Motor neuron (in vitro differentiated cells): ENCODE data around the gene THADA. TPM values are rescaled to one million over a fixed set of nuclear protein-coding genes. Genes with fewer than 3 reads are reported as not detected.

ENCODE experiments used
- ATAC-seq, 8 experiments: fragments of 200-7000 bp; cut with Tn5 transposase; replicated peaks in 6 of 8; 2 replicates each; pipeline ENCODE4 v1.8.0; 2021; ENCODE audit warnings: mild to moderate bottlenecking in 8 of 8, moderate library complexity in 8 of 8
- H3K27ac ChIP-seq, 2 donors: fragments of 250-450 bp; sonication (Bioruptor Pico); 2 replicates each; pipeline ENCODE4 v1.9.0; 2021; ENCODE audit warnings: antibody characterized with exemption in 2 of 2, mild to moderate bottlenecking in 2 of 2, moderate library complexity in 1 of 2
- H3K4me1 ChIP-seq, 2 donors: fragments of 250-450 bp; sonication (Bioruptor Pico); replicated peaks in 1 of 2; 2 replicates each; pipeline ENCODE4 v1.6.1; 2021; ENCODE audit warnings: antibody characterized with exemption in 2 of 2, mild to moderate bottlenecking in 2 of 2, moderate library complexity in 1 of 2
- H3K4me3 ChIP-seq, 5 donors: fragments of 250-450 bp; sonication (Bioruptor Pico); 2 replicates each; pipeline ENCODE4 v1.9.0; 2021; ENCODE audit warnings: antibody characterized with exemption in 5 of 5, mild to moderate bottlenecking in 5 of 5, moderate library complexity in 4 of 5
- WGBS, 10 experiments: fragments of 450-650 bp; shearing (Covaris generic); methylation state at CpG; one replicate each; pipeline ENCODE4 v1.0.0; 2022; 5-methylcytosine and 5-hydroxymethylcytosine counted together
- in situ Hi-C, 9 experiments: fragments of 400-800 bp; cut with MboI; loops; one replicate each; pipeline ENCODE4 v1.15.0; 2021; ENCODE audit warnings: low sequenced_read_pairs in 9 of 9, low pct_unique_long_range_greater_than_20kb in 2 of 9; ENCODE audit not compliant: unreplicated experiment in 9 of 9
- total RNA-seq, 8 experiments: library from RNA; unstranded; fragments of 300-600 nt; gene quantifications; 2 replicates each; pipeline versions ENCODE4 v1.2.3 to v1.2.4, GENCODE V29; 2022

Gene THADA
- total RNA-seq, 8 experiments from 2014 or later = 10.4 to 33.6 (median 15.9) TPM

DNA sequence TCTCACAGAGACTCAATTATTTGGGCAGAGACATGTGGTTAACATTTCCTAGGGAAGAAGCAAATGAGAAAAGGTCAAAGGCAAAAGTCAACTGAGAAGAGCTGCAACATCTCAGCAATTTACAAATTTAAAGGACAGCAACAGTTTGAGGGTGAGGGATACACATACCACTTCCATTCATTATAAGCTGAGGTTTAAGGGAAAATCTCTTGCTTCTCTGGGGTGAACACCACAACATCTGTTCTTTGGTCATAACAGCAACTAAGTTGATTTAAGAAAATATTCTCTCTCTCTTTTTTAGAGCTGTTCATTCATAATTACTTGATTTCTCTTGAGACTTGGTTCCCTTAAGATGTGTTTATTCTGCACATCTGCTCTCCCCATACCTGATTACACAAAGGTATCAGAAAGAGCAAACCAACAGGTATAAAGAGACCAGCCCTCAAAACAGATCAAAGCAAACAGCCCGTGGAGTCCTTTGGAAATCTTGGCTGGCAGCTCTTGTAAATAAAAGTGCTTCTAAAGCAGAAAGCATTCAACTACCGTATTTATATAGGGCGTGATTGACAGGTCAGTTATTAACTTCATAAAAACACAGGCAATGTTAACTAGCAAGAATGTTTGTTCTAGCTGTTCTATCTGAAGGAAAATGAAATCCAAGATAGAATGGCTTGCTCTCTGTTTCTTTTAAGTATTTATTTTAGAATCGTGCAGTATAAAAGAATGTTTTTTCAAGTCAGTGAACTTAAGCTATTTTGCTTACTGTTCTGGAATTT is 132.8 kb downstream of the THADA start:
- in situ Hi-C loops = no loop called here
- WGBS, 10 experiments = 40 to 86% (median 76%) methylated on average over 1 to 4 of the region's 4 CpGs; no CpG with 5 or more reads in 2 of the 10 experiments
- Histone ChIP-seq H3K4me3 (no peak overlapping the region), H3K27ac (no peak overlapping the region), H3K4me1 (no peaks in the 10 kb centered on the region)
- peak in 1 of 8 experiments; percentile 43 for ATAC-seq

DNA sequence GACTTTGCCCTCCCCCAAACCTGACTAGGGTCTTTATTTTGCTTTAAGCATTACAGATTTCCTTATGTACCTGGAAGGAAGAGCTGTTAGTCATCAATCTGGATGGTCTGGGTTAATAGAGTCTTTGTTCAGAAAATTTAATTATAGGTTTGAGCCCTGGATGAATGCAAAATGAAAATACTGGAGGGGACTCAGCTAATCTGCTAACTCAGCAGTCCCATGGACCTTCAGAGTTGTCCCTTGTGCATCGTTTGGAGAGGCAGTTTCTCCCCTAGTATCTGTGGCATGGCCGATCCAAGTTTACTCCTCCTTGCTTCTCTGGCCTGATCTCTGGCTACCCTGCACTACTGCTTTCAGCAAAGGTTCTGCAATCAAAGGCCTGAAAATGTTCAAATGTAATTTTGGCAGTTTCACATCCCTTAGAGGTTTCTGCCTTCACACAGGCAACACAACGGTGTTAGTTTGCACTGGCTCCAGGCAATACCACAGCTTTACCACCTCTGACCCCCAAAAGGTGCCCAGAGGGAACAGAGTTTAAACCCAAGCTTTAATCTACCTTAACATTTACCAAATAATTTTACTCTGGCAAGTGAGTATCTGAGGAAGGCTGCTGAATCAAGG is 134.3 kb downstream of the THADA start:
- H3K4me1 ChIP-seq = no peaks in the 10 kb centered on the region
- no peak overlapping the region for H3K27ac ChIP-seq
- WGBS, 10 experiments = 67 to 100% (median 74%) methylated on average over 1 to 3 of the region's 3 CpGs; no CpG with 5 or more reads in 2 of the 10 experiments
- no peak for ATAC-seq
- in situ Hi-C loops = no loop called here
- no peak overlapping the region for H3K4me3 ChIP-seq

DNA sequence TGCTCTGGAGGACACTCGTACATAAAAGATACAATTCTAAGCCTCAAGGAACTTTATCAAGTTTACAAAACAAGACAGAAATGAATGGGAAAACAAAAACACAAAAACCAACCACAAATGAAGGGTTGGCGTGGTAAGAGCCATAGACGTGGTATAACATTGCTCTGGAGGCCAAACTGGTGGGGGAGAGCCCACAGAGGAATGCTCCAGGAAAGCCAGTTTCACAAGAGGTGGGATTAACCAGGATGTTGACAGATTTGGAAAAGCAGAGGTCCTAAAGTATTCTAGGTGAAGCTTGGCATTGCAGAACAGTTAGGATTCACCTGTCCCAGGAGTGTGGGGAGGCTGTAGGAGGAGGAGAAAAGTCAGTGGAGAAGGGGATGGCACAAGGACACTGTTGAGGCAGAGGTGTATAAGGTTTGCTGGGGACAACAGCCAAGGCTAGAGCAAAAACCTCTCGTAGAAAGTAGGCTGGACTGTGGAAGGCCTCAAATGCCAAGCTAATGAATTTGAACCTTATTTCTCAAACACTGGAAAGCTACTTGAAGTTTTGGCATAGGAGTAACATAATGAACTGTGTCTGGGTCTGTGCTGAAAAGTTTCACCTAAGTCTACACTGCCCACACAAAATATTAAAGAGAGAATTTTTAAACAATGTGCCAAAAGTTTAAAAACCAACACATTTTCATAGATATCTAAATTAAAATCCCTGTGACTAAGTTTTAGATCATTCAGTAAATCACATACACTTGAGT is 135.1 kb downstream of the THADA start:
- ATAC-seq = no peak
- in situ Hi-C loops = no loop called here

DNA sequence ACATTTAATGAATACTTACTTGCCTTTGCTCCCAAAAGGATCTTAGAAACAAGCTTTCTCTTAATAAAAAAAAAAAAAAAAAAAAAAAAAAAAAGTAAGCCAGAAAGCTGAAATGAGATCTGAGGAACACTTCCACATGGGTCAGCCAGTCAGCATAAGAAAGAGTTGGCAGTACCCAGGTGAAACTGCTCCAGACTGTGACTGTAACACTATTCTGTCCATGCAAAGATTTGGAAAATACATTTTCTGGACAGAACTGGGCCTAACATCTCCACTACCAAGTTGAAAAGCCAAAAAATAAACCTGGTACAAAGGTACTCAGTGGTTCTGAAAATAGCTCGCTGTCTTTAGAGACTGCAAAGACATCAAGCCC is 135.7 kb downstream of the THADA start:
- ATAC-seq = no peak
- Histone ChIP-seq H3K4me3 (no peak overlapping the region), H3K4me1 (no peaks in the 10 kb centered on the region), H3K27ac (no peak overlapping the region)
- 86 to 100% (median 100%) methylated on average over 1 of the region's 1 CpG; no CpG with 5 or more reads in 5 of the 10 experiments for WGBS, 10 experiments
- in situ Hi-C loops = no loop called here

More for the DNA sequence above, 135.1 kb downstream of the THADA start:
- WGBS, 10 experiments = 60 to 100% (median 83%) methylated on average over 1 to 3 of the region's 4 CpGs; no CpG with 5 or more reads in 1 of the 10 experiments
- Histone ChIP-seq H3K4me3 (no peak overlapping the region), H3K27ac (no peak overlapping the region), H3K4me1 (no peaks in the 10 kb centered on the region)

DNA sequence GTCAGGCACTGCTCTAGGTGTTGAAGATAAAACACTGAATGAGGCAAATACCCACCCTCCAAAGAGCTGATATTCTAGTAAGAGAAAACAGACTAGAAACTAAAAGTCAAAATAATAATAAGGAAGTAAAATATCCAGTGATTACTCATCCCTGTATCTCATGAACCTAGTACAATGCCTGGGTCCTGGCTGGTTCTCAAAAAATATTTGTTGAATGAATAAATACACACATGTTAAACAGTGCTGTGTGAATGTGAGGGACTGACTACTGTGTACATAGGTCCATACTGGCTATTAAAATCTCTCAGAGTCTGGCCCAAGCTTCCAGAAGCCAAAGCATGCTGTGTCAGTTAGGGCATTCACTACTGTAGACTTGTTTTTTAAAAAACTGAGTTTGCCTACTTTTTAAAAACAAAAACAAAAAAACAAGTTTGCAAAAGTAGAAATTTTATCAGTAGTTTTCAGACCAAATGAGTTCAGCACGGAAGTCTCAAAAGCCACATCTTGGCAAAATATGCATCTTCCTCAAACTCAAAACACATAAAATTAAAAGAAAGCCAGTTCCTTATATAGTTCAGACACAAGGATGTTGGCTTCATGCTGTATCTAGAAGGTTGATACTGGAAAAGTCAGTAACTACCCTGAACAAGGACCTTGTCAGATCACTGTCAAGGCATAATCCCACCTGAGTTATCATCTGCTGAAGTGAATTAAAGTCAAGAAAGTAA is 136.2 kb downstream of the THADA start:
- ATAC-seq = peak in 1 of 8 experiments; percentile 22
- 38 to 100% (median 100%) methylated on average over 1 of the region's 1 CpG; no CpG with 5 or more reads in 5 of the 10 experiments for WGBS, 10 experiments
- Histone ChIP-seq H3K4me3 (no peak overlapping the region), H3K27ac (no peak overlapping the region), H3K4me1 (no peaks in the 10 kb centered on the region)
- in situ Hi-C loops = no loop called here

DNA sequence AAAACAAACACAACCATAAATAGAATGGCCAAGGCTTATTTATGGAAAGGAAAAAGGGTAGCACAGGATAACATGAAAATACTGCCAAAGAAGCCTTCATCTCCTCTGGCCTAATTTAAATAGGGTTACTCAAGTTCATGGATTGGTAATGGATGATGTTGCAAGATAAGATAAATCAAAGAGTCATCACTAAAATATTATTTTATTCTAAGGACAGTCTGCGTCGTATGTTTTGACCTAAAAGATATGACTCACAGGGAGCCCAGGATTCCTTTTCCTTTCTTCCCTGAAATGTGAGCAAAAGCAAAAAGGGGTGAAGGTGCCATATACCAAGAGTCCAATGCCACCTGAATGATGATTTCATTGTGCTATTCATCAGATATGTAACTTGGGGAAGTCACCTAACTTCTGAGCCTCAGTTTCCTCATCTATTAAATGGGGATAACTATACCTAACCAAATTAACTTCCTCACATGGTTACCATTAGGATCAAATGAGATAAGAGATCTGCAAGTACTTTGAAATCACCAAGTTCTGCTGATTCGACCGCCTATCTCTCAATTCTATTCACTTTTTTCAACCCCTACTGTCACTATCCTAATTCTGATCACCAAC is 137.7 kb downstream of the THADA start:
- ATAC-seq = peak in 2 of 8 experiments; percentile 33 to 39
- H3K4me3 ChIP-seq = no peak overlapping the region

DNA sequence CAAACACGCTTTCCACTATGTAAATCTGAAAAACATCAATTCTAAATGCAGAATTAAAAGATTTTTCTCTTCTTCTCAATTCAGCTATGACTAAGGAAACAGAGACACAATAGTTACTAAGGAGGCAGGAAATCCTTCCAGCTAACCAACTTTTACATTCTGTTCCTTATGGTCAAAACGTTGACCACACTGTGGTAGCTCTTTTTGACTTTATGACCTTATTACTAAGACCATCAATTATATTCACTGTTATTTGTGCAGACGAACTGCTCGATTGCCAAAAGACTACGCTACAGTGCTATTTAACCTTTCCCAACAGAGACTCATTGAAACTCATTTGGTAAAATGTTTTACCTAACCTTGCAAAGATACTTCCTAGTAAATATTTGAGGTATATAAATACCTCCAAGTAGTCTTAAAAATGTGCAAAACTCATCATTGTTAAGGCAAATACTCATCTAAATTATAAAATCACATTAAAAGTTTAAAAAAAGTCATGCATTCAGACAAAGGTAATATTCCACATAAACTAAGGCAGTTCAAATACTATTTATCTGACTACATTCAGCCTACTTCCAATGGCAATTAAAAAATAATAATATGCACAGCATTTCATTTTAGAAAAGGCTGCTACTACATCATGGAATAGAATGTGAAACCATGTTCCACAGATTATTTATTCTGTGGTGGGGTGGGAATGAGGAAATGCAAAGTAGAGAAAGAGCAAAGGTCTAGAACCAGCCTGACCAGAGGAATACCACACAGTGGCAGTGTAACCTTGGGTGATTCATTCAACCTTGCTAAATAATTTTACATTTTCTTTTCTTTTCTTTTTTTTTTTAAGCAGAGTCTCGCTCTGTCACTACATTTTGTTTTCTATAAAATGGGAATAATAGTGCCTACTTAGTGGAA is 139.9 kb downstream of the THADA start:
- Histone ChIP-seq H3K27ac (no peak overlapping the region), H3K4me3 (no peak overlapping the region), H3K4me1 (no peaks in the 10 kb centered on the region)
- WGBS, 10 experiments = 6 to 72% (median 59%) methylated on average over 3 to 6 of the region's 6 CpGs
- peak in 3 of 8 experiments; percentile 68 to 90 (median 87) for ATAC-seq
- in situ Hi-C loops = no loop called here

More for the DNA sequence above, 137.7 kb downstream of the THADA start:
- 41 to 100% (median 92%) methylated on average over 2 to 4 of the region's 4 CpGs for WGBS, 10 experiments
- in situ Hi-C loops = no loop called here
- no peaks in the 10 kb centered on the region for H3K4me1 ChIP-seq
- no peak overlapping the region for H3K27ac ChIP-seq

DNA sequence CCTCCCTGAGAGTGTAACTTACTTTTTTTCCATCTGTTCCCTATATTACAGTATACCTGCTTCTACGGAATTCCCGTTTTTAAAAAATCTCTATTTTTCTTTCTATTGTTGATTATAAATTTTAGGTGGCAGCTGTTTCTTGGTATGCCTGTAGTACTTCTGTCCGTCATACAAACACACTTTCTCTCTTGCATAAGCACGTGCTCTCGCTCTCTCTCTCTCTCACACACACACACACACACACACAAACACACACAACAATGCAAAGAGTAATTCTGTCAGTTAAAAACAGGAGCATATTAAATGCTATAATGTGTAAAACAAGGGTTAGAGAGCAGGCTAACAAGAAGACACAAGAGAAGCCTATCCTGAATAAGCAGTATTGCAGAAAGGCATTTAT is 140.5 kb downstream of the THADA start:
- H3K27ac ChIP-seq = no peak overlapping the region
- no peak for ATAC-seq
- WGBS, 10 experiments = 85 to 98% (median 90%) methylated on average over 3 to 5 of the region's 5 CpGs

DNA sequence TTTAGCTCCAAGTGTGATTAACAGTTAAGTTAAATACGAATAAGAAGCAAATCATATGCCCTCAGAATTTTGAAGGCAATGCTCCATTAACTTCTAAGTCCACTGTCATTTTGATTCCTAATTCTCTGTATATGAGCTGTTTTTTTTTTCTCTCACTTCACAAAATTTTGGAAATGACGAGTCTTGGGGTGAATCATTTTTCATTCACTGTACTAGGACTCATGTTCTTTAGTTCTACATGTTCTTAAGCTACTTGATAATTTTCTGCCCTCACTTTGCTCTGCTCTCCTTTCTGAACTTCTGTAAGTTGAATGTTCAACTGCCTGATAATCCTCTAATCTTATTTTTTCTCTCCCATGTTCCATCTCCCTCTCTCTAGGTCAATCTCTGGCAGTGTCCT is 141.0 kb downstream of the THADA start:
- WGBS, 10 experiments = 61 to 94% (median 86%) methylated on average over 1 to 2 of the region's 2 CpGs; no CpG with 5 or more reads in 1 of the 10 experiments
- in situ Hi-C loops = no loop called here
- no peak for ATAC-seq
- Histone ChIP-seq H3K27ac (no peak overlapping the region), H3K4me3 (no peak overlapping the region), H3K4me1 (no peaks in the 10 kb centered on the region)

More for the DNA sequence above, 140.5 kb downstream of the THADA start:
- Histone ChIP-seq H3K4me1 (no peaks in the 10 kb centered on the region), H3K4me3 (no peak overlapping the region)
- in situ Hi-C loops = no loop called here

DNA sequence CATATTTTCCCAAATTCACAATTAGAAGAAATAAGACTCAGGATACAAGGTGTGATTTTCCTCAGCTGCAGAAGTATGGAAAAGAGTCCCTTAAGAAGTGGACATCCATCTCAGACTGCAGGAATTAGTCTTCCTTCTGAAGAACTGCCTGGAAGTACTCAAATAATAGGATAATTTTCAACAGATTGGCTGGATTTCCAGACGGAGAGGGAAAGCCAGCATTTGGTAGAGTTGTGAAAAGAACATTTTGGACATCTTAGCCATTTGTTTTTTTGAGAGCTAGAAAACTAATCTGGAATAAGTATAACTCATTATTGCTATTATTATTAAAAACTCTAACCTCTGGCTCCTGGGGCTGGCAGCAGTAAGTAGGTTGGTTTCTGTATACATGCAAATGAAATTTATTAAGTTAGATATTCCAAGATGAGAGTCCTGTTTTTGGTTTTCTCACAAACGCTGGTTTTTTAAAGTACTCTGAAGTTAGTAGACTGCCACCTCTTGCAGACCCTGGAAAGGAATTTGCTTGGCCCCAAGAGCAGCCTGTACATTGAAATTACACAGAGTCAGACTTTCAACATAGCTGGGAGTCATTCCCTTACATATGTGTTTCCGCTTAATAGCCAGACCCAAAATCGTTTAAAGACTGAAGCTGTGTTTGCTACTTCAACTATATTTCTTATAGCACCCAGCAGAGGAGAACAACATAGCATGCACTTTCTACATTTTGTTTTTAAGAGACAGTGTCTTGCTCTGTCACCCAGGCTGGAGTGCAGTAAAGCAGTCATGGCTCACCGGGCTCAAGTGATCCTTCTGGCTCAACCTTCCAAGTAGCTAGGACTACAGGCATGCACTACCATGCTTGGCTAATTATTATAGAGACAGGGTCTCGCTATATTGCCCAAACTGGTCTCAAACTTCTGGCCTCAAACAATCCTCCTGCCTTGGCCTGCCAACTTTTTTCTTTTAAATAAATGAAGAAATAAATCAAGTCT is 142.4 kb downstream of the THADA start:
- in situ Hi-C loops = no loop called here

DNA sequence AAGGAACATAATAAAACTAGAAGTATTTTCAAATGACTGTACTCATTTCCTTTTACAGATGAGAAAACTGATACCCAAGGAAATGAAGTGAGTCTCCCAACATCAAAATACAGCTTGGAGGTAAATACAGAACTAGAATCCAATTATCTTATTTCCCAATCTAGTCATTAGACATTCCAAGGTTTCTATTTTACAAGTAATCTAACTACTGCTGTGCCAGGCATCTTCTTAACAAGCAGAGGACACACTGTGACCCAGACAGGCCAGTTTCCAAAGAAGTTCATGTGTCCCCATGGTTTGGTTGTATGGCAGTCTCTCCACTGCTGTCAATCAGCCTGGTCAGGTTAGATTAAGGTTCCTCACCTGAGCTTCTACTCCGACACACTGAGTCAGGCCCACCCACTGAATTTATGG is 143.5 kb downstream of the THADA start:
- H3K4me3 ChIP-seq = no peak overlapping the region
- H3K27ac ChIP-seq = no peak overlapping the region
- 75 to 100% (median 80%) methylated on average over 1 of the region's 1 CpG; no CpG with 5 or more reads in 5 of the 10 experiments for WGBS, 10 experiments
- no peak for ATAC-seq
- in situ Hi-C loops = no loop called here
- H3K4me1 ChIP-seq = no peaks in the 10 kb centered on the region

More for the DNA sequence above, 142.4 kb downstream of the THADA start:
- ATAC-seq = no peak
- WGBS, 10 experiments = 33 to 100% (median 80%) methylated on average over 1 to 6 of the region's 6 CpGs
- Histone ChIP-seq H3K4me1 (no peaks in the 10 kb centered on the region), H3K27ac (no peak overlapping the region), H3K4me3 (no peak overlapping the region)
